GM18907 (cell line): ENCODE results near the gene MCM6.
"Not testable (repeated sequence)": the region's sequence is repeated elsewhere in the genome, so short reads cannot be mapped to it uniquely, and the experiment has no call there.

Experiments used
- ATAC-seq: cut with Tn5 transposase; IDR thresholded peaks from one replicate; pipeline ENCODE4 v1.9.1; 2021; ENCODE audit warnings: mild to moderate bottlenecking, moderate library complexity; ENCODE audit not compliant: unreplicated experiment

MCM6 gene

GRCh38 chr2:135876066-135876711 lies at the start of gene MCM6:
Gene MCM6, minus strand, starts transcription at chr2:135876443. Its CDS starts 78 bp downstream, at chr2:135876365.
- peak; percentile 93 for ATAC-seq

- no peak for ATAC-seq
Measured at GRCh38 chr2:135925571-135925970, 49.3 kb upstream of the MCM6 start.

GRCh38 chr2:135916207-135916606 lies 40.0 kb upstream of the MCM6 start:
- no peak for ATAC-seq

- no peak for ATAC-seq
Measured at GRCh38 chr2:135914485-135914884, 38.2 kb upstream of the MCM6 start.

GRCh38 chr2:135913727-135914365 lies 37.6 kb upstream of the MCM6 start:
- peak; percentile 43 for ATAC-seq

- ATAC-seq, result no peak
Measured at GRCh38 chr2:135909976-135910375, 33.7 kb upstream of the MCM6 start.

GRCh38 chr2:135905679-135906078 lies 29.4 kb upstream of the MCM6 start:
- ATAC-seq, result no peak

- no peak for ATAC-seq
Measured at GRCh38 chr2:135904341-135904989, 28.2 kb upstream of the MCM6 start.

- no peak for ATAC-seq
Measured at GRCh38 chr2:135903650-135904049, 27.4 kb upstream of the MCM6 start.

GRCh38 chr2:135899567-135899966 lies 23.3 kb upstream of the MCM6 start:
- ATAC-seq, result no peak

- ATAC-seq, result no peak
Measured at GRCh38 chr2:135898234-135898786, 22.1 kb upstream of the MCM6 start.

- no peak for ATAC-seq
Measured at GRCh38 chr2:135894930-135895329, 18.7 kb upstream of the MCM6 start.

GRCh38 chr2:135893374-135893794 lies 17.1 kb upstream of the MCM6 start:
- ATAC-seq, result no peak

GRCh38 chr2:135890835-135891234 lies 14.6 kb upstream of the MCM6 start:
- no peak for ATAC-seq

- no peak for ATAC-seq
Measured at GRCh38 chr2:135890149-135890548, 13.9 kb upstream of the MCM6 start.

GRCh38 chr2:135888587-135888986 lies 12.3 kb upstream of the MCM6 start:
- ATAC-seq, result not testable (repeated sequence)

- ATAC-seq, result no peak
Measured at GRCh38 chr2:135885709-135886108, 9.5 kb upstream of the MCM6 start.

GRCh38 chr2:135882415-135882814 lies 6.2 kb upstream of the MCM6 start:
- no peak for ATAC-seq

- not testable (repeated sequence) for ATAC-seq
Measured at GRCh38 chr2:135876770-135877169, 527 bp upstream of the MCM6 start.

GRCh38 chr2:135875491-135876065 lies 665 bp downstream of the MCM6 start:
- peak; percentile 69 for ATAC-seq

- ATAC-seq, result no peak
Measured at GRCh38 chr2:135874777-135875365, 1.4 kb downstream of the MCM6 start.
